Measurements from ENCODE around the gene PLXNA2.

Gene PLXNA2

DNA sequence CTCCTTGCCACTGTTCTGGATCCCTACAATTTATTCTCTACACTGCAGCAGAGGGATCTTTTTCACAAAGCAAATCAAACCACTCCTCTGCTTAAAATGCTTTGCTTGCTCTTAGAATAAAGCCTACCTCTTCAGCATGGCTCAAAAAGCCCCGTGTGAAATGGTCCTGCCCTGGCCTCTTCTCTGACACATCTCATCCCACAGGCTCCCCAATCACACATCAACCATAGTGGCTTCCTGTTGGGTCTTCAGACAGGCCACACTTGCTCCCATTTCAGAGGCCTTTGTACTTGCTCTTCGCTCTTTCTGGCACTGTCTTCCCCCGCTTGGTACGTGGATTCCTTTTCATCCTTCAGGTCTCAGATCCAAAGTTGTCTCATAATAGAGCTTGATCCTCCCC lies 44.3 kb upstream of the PLXNA2 start:
- Histone ChIP-seq H3K4me1 (no peaks in the 10 kb centered on the region; the same call in 1 of the 2 replicates), H3K9me3 (no peaks in the 10 kb centered on the region), H3K27me3 (no peaks in the 10 kb centered on the region), H3K36me3 (no peaks in the 10 kb centered on the region), H3K4me3 (ENCODE audit: low read depth, low read length) (no peak overlapping the region)
- DNase-seq: no peak
- TF ChIP-seq, protein P1, sequence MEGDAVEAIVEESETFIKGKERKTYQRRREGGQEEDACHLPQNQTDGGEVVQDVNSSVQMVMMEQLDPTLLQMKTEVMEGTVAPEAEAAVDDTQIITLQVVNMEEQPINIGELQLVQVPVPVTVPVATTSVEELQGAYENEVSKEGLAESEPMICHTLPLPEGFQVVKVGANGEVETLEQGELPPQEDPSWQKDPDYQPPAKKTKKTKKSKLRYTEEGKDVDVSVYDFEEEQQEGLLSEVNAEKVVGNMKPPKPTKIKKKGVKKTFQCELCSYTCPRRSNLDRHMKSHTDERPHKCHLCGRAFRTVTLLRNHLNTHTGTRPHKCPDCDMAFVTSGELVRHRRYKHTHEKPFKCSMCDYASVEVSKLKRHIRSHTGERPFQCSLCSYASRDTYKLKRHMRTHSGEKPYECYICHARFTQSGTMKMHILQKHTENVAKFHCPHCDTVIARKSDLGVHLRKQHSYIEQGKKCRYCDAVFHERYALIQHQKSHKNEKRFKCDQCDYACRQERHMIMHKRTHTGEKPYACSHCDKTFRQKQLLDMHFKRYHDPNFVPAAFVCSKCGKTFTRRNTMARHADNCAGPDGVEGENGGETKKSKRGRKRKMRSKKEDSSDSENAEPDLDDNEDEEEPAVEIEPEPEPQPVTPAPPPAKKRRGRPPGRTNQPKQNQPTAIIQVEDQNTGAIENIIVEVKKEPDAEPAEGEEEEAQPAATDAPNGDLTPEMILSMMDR (IDR thresholded peaks at IDR 0.05; ENCODE audit: low read depth, low read length): no peak

DNA sequence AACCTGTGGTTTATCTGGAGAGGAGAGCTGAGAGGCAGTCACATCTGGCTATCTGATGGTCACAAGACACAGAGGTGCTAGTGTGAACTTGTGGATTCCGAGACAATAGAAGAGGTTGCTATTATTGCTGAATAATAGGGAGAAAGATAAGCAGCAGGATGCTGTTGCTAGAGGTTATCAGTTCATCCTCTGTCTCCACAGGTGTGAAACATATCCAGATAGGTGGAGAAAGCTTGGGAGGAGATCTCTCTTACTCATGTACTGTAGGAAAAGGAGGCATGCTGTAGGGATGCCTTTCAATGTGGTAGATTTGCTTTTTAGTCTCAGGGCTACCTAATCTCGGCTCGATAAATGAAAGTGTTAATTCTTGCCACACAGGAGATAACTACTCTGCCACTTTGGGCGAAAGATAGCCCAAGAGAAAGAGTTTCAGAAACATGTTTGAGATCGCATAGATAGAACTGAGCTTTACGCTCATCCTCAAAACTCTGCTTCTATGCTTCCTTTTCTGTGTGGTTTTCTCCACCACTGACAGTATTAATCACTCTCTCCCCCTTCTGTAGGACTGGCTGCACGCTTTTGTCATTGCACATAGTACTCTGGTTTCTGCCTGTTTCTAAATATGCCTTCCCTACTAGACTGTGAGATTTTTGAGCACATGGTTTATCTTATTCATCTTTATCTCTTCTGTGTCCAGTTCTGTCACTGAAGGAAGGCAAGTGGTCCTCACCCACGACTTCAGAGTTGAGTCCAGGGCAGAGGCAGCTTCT lies 36.7 kb upstream of the PLXNA2 start:
- H3K4me1 ChIP-seq: no peaks in the 10 kb centered on the region
- H3K36me3 ChIP-seq: no peaks in the 10 kb centered on the region
- TF ChIP-seq, protein P1 (IDR thresholded peaks at IDR 0.05; ENCODE audit: low read depth, low read length): no peak
- H3K4me3 ChIP-seq (ENCODE audit: low read depth, low read length): no peak overlapping the region
- no peaks in the 10 kb centered on the region for H3K9me3 ChIP-seq
- no peaks in the 10 kb centered on the region for H3K27me3 ChIP-seq
- no peak for DNase-seq

DNA sequence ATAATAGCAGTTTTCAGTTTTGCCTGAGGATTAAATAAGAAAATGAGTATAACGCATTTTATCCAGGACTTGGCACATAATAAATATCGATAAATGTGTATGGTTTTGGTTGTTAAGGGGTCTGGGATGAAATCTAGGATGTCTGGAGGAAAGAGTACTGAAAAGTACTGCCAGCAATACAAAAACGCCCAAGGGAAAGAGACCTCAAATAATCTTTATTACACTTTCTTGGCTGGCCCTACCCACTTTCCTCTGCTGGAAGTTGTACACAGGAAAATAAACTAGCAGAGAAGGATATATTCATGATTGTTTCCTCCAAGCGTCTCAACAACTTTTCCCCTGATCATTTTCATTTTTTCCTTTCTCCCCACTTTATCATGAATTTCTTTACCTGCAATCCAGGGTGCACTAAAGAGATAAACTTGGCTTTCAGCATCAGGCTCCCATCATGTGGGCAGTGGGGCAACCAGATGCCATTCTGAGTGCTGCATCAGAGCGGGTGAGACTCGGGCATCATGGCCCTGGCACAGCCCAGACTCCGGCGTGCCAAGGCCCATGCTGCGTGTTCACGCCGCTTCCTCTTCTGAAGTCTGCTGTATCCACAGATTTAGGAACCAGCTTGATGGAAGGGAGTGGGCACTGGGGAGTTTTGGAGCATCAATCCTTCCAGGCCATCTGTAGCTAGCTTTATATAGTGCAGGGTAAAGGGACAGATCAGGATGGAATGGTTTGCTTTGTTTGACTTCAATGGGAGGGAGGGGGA lies 35.8 kb upstream of the PLXNA2 start:
- no peak for DNase-seq
- Histone ChIP-seq H3K4me3 (ENCODE audit: low read depth, low read length) (no peak overlapping the region), H3K27me3 (no peaks in the 10 kb centered on the region), H3K9me3 (no peaks in the 10 kb centered on the region), H3K4me1 (no peaks in the 10 kb centered on the region), H3K36me3 (no peaks in the 10 kb centered on the region)
- TF ChIP-seq, protein P1 (IDR thresholded peaks at IDR 0.05; ENCODE audit: low read depth, low read length): no peak

DNA sequence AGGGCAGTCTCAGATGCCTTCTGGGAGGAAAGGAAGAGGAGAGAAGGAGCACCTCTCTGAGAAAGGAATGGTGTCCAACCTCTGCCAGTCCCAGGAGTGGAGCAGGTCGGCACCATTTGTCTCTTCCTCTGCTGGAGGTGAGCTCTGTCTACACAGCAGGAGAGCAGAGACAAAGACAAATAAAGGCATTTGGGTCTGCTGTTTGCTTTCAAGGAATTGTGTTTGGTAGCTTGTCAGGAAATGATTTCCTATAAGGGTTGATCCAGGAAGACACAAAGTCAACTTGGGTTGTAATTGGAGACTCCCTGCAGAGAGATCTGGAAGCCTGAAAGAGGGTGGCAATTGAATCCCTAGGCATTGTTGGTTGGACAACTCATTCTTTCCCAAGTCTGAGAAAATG lies 34.5 kb upstream of the PLXNA2 start:
- H3K36me3 ChIP-seq: no peaks in the 10 kb centered on the region
- no peak for DNase-seq
- H3K27me3 ChIP-seq: no peaks in the 10 kb centered on the region
- no peaks in the 10 kb centered on the region for H3K9me3 ChIP-seq
- TF ChIP-seq, protein P1 (IDR thresholded peaks at IDR 0.05; ENCODE audit: low read depth, low read length): no peak
- H3K4me1 ChIP-seq: no peaks in the 10 kb centered on the region
- H3K4me3 ChIP-seq (ENCODE audit: low read depth, low read length): no peak overlapping the region

DNA sequence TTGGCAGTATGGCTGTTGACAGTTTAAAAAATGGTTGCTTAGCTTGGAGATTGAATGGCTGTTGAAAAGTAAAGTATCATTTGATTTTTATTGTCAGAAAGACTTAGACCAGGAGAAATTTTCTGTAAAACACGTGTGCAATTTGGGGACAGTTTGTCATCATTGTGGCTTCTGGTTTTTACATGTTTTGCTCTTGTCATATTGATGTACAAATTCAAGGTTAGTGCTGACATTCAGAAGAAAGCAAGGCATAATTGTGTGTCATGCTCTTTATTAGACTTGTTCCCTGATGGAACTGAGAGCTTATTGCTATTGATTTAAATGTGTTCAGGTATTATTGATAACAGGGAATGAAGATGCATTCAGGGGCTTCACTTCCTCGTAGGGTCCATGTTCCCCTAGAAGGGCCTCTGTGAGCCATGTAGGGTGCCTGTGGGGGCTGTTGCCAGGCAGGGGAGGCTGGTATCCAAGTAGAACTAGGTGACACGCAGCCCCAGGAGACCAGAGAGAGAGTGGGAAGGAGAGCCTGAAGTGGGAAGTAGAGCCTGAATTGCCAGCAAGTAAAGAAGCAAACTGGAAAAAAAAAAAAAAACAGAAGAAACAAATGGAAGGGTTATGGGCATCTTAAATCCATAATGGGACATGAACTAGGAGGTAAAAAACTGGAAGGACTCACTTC lies 32.7 kb upstream of the PLXNA2 start:
- Histone ChIP-seq H3K4me3 (ENCODE audit: low read depth, low read length) (no peak overlapping the region), H3K36me3 (no peaks in the 10 kb centered on the region), H3K4me1 (peaks cover 11% of the 10 kb centered on the region; the same call in 1 of the 2 replicates), H3K9me3 (no peaks in the 10 kb centered on the region), H3K27me3 (no peaks in the 10 kb centered on the region)
- no peak for DNase-seq
- TF ChIP-seq, protein P1 (IDR thresholded peaks at IDR 0.05; ENCODE audit: low read depth, low read length): no peak

Measured in BE2C (cell line).